Kidney glomerular epithelial cell (primary cell): ENCODE measurements around the gene CXCL8.
"Not testable (repeated sequence)": the region's sequence is repeated elsewhere in the genome, so short reads cannot be mapped to it uniquely, and the experiment has no call there.

Experiments used
- DNase-seq: peaks from one replicate; lab custom pipeline; 2025; lab: John Stamatoyannopoulos, UW

Gene CXCL8

DNA sequence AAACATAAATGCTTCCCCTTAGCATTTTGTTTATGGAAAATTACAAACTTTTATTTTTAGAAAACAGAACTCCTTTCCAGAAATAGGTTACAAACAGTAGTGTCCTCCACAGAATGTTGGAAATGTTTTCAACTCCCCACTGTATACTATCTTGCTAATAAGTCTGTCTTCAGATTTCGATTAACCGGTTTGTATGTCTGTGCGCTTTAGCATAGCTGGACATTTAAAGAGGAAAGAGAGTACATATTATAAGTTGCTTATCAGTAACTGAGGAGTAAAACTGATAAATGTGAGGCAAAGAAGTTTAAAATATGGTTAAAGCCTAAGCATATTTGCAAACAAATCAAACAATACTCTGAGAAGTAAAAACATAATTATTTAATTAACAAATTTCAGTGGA is 3.4 kb downstream of the CXCL8 start:
- no peak for DNase-seq

DNA sequence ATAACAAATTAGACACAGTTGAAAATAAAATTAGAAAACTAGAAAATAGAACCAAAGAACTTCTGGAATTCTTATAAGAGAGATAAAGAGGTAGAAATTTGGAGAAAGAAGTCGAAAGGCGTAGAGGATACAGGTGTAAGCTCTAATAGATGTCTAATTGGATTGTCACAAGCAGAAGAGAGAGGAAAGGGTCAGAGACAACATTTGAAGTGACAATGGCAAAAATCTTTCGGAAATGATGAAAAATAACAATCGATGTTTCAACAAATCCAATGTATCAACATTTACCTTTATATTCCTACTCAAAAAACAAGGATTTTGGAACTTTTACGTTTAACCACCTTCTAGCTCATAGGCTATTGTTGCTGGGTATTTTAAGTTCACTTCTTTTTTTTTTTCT is 3.8 kb downstream of the CXCL8 start:
- no peak for DNase-seq

DNA sequence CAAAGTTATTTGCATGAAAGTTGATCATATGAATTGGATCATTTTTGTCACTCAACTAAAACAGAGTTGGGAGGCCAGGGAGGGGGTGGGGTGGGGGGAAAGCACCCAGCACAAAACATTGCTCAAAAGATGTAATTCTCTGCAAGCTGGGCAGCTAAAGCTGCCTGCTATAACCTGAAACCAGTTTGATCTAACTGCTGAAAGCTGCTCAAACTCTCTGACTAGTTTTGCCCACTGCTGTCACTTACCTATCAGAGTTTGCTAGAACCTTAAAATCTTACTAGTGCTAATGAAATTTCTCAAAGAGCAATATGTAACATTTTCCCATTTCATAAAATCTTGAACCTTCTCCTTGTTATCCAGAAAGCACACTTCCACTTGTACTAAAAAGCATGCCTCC is 10.4 kb downstream of the CXCL8 start:
- DNase-seq = no peak

DNA sequence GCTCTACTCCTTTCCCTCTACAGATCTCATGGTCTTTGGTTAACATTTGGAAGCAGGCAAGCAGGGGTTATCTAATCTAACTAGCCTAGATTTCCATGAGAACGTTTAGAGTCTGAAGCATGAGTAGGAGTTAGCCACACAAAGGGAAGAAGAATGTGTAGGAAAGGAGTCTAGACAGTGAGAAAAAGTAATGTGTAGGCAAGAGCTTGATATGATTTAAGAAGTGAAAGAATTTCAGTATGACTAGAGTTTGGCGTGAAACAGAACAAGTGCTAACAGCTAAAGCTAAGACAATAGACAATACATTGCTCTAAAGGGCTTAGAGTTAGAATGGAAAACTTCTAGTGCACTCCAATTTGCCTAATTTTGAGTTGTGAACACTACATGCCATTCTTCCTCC is 10.8 kb downstream of the CXCL8 start:
- DNase-seq = no peak

DNA sequence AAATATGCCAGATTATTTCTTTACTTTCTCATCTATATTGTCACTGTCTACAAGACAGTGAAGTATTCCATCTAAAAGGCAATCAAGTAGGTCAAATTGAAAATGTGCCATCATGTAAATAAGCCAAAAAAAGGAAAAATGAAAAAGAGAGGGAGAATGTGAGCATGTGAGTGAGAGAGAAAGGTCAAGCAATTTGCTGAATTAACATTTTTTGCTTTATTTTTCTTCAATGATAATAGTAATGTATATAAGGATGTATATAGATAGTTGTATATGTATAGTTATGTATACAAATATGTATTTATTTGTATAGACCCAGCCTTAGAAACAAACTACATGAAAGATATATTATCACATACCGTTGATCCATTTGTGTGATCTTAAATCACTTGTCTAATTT is 11.5 kb downstream of the CXCL8 start:
- no peak for DNase-seq

DNA sequence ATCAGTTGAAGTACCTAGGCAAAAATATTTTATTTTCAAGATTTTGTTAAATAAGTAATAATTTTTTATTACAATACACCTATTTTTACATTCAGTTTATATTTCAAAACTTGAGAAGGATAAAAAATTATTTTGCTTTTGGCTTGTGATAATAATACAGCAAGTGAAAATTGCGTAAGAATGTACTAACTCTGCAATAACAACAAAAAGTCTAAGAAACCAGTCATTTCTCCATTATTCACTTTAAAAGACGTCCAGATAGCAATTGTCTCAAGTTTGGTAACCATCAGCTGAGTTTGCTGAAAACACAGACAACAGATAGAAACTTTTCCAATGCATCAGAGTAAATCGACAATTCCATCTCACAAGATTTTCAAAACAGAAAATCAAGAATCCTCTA is 12.1 kb downstream of the CXCL8 start:
- DNase-seq = no peak

DNA sequence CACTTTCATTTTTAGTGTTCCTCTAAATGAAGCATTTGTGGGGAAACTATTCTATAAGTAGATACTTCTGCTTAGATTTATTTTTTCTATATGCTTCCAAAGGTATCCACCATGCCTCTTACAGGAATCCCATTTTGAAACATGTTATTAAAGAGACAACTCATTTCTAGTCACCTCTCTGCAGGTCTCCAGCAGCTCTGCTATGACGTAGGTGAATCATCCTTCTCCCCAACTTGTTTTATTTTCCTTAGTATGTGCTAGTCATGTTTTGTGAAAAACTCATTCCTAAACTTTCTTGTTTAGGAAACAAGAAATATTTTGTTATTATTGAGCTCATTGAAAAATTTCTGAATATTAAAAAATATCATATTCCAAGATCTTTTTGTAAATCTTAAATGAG is 12.8 kb downstream of the CXCL8 start:
- DNase-seq = no peak

DNA sequence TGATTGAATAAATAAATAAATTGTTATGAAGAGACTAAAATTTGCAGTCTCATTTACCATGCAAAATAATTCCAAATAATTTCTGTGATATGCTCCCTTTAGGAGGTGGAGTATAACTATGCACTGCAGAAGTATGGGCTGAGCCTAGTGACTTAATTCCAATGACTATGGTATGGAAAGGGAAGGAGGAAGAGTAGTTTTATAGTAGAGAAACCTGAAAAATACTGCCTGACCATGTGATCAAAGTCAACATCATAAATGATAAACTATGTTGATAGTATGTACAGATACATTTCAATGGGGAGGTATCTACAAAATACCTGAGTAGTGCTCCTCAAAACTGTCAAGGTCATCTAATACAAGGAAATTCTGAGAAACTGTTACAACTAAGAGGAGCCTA is 14.6 kb downstream of the CXCL8 start:
- no peak for DNase-seq

DNA sequence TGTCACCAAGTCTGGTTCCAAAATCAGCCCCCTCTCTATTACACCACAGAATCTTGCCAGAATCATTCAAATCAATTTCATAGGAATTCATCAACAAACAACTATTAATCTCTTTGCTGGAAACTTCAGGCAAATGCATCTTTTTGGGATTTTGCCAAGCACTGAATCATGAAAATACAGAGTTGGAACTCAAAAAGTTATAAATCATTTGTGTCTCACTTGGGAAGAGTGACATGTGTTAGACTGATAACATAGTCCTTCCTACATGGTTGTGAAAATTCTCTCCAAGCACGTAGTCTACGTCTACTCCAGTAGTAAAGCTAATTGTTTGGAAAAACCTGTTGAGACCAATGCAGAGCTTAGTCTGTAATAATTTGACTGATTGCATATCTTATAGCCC is 19.0 kb downstream of the CXCL8 start:
- no peak for DNase-seq

DNA sequence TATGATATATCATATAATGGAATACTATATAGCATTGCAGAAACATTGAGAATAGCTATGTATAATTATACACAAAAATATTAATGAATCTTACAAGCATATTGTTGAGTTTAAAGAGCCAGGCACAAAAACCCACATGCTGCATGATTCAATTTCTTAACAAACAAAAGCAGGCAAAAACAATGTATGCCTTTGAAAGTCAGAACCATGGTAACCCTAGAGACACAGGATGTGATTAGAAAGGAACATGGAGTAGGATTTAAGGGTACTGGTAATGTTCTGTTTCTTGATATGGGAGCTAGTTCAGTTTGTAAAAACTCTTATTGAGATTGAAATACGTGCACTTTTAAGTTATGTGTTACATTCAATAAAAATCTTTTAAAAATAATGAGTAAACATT is 21.5 kb downstream of the CXCL8 start:
- DNase-seq = no peak

DNA sequence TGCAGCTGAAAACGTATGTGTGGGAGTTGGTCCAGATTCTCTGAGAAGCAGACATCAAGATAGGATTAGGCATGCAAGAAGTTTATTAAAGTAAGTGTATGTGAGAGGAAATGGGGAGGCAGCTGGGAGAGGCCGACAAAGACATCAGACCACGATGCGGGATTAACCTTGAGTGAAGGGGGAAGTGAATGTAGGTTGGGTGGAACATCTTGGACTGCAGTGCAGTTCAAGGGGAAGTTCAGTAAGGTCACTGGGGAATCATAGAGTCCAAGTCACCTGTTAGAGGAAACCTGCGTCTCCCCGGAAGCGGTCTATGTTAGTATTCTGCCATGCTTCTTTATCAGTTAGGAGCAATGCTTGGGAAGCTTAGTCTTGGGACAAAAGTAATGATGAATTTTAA is 22.0 kb downstream of the CXCL8 start:
- DNase-seq = no peak

DNA sequence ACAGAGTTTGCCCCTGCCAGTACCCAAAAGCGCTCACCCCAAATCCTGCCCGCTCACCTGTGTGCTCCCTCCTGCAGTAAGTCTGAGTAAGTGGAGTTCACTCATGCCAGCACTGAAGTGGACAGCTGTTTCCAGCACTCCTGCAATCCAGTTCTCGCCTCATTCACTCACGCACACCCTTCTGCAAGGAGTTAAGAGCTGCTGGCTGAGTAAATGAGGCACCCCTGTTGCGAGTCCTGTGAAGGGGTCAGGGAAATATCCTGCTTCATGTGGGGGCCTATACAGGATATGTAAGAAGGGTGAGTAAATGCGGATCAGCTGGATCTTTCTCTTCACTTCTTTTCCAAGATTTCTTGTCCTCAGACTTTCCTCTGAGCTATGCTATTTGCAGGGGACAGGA is 23.5 kb downstream of the CXCL8 start:
- no peak for DNase-seq

DNA sequence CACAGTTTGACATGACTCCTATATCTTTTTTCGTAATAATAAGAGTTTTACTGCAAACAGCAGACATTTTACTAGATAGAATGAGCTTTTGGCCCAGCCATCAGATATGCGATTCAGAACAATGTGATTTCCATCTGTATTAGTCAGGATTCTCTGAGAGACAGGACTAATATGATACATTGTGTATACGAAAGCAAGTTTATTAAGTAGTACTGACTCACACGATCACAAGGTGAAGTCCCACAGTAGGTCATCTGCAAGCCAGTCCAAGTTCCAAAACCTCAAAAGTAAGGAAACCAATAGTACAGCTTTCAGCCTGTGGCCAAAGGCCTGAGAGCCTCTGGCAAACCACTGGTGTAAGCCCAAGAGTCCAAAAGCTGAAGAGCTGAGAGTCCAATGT is 24.1 kb downstream of the CXCL8 start:
- DNase-seq = no peak

DNA sequence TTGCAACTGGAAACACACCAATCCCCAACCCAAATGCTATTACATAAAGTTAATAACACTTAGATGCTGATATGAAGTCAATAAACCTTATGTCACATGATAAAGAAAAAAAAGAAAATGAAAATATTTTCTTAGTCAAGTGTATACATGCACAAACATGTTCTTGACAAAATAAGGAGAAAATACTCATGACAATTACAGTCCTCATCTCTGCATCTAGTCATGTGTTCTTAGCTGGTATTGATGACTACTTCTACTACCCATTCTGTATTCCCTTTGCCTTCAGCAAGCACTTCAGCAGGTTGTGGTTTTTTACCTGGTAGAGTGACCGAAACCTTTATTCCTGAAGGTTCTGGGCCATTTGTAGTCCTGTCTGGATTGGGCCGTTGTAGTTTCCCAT is 24.9 kb downstream of the CXCL8 start:
- no peak for DNase-seq

DNA sequence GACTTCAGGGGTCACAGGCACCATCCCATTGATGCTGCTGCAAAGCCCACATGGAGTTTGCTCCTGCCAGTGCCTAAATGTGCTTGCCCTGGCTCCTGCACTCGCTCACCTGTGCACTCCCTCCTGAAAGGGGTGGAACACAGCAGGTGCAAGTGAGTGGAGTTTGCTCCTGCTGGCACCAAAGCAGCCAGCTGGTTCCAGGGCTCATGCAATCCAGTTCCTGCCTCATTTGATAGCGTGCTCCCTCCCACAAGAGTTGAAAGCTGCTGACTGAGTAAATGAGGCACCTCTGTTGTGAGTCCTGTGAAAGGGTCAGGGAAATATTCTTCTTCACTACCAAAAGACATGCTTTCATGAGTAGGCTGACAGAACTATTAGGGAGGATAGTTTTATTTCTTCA is 30.5 kb downstream of the CXCL8 start:
- no peak for DNase-seq

DNA sequence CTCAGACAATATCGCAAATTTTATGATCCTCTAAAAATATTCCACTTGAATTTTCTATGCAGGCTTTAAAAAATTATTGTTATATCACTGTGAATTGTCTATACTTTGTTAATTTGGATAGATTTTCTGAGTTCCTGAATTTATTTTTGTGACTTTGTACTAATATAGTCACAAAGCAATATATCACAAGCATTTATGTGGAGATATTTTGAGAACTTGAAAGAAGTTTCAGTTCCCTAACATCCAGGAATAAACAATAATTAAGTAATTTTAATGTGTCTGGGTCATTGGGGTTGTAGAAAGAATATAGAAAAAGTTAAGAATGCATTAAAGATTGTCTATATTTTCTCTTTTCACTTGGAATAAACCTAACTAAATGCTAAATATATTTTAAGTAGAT is 32.0 kb downstream of the CXCL8 start:
- no peak for DNase-seq

DNA sequence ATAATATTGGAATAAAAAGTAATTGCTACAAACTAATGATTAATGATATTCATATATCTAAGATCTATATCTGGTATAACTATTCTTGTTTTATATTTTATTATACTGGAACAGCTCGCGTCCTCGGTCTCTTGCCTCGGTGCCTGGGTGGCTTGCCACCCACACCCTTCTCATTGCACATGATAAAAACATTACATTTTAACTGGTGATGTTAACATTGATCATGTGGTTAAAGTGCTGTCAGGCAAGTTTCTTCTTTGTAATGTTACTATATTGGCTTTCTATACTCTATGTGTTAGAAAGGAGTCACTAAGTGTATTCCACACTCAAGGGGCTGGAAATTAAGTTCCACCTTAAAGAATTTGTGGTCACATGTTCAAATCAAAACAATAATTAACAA is 34.0 kb downstream of the CXCL8 start:
- not testable (repeated sequence) for DNase-seq

DNA sequence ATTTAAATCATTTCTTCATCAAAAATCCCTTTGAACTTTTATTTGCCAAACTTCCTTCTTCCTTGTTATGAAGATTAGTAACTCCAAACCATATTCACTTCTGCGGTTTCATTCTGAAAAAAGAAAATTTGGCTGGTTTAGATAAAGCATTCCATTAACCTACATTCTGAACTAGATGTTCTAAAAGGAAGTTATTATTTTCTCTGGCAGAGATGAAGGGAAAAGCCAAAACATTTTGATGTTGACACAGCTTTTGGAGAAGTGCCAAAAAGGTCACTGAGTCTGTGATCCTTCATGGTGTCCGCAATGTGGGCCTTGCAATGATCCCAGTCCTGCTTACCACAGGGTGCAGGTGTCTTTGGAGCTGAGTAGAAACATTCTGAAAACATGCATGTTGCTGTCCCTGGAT is 36.0 kb downstream of the CXCL8 start:
- peak; percentile 51 for DNase-seq

DNA sequence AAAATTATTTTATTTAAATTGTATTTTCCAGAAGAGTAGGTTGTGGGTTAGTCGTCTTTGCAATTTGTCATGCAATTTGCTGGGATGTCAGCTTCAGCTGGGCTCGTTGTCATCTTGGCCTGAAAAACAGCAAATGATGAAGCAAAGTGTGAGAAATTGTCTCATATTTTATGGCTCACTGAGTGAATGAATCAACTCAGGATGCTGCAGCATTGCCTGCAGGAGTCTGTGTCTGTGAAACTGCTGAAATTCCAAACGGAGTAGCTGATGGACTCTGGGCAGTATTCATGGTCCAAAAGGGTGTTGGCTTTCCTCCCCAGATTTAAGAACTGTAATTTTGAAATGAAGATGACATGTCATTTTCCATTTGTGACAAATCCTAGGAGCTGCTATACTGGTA is 37.2 kb downstream of the CXCL8 start:
- peak; percentile 12 for DNase-seq

DNA sequence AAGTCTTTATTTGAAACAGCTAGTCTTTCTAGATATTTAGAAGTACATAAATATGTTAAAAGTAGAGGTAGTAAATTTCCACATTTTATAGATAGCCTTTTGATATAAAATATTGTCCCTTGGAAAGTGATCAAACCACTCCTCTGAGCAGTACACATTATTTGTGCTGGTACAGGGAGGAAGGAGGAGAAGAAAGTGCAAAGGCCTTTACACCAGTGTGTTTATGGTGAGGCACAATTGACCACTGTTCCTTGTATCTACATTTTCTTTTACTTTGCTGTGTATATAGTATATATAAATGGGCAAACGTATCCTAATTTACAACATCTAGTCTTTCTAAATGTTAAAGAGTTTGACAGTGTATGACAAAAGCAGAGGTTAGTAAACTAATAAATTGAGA is 39.9 kb downstream of the CXCL8 start:
- no peak for DNase-seq

DNA sequence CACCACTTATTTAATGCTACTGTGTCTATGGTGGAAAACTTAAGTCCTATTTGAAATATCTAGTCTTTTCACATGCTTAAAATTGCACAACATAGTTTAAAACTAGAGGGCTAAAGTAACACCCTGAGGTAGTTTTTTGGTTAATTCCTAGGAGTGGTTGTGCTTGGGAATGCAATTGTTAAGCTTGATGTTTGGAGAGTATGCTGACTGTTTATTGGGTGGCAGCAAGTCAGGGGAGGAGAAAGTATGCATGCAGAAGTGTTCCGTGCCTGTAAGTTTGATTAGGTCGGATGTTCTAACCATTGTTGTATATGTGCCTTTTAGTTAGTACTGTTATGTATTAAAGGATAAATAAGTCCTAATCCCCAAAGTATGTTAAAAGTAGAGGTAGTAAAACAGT is 40.5 kb downstream of the CXCL8 start:
- no peak for DNase-seq

DNA sequence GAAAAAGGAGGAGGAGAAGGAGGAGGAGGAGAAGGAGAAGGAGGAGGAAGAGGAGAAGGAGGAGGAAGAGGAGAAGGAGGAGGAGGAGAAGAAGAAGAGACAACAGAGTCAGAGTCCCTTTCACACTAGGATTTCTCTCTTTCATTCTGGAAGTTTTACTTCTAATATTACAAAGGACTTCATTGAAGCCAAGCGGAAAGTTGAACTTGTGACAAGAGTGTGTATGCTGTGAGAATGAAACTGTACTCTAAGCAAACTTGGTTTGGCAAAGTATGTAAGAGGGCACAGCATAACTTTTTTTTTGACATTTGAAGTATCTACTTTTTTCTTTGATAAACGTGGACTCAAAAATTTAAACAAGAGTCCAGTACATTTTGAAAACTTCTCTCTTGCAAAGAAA is 48.0 kb downstream of the CXCL8 start:
- no peak for DNase-seq
